HEK293 (cell line): ENCODE data around the gene HMGCLL1.

Experiments used
- CTCF ChIP-seq: fragments of 450-650 bp; formaldehyde crosslinking; IDR thresholded peaks from 2 replicates; pipeline ENCODE4 v1.5.1; 2016; ENCODE audit warnings: missing biosample characterization, missing genetic modification characterization
- KLF1 ChIP-seq: fragments of 450-650 bp; formaldehyde crosslinking; IDR thresholded peaks from 2 replicates; pipeline ENCODE4 v1.5.1; 2016; ENCODE audit warnings: missing biosample characterization, missing genetic modification characterization
- ZNF580 ChIP-seq: fragments of 450-650 bp; formaldehyde crosslinking; IDR thresholded peaks from 2 replicates; pipeline ENCODE4 v1.5.1; 2016; ENCODE audit warnings: missing biosample characterization, missing genetic modification characterization

GRCh38 chr6:55621993-55622392 lies 43.0 kb upstream of the HMGCLL1 start:
- TF ChIP-seq CTCF (tag by site-specific recombination): no peak
- no peak for TF ChIP-seq ZNF580
- no peak for TF ChIP-seq KLF1 (tag by site-specific recombination)
